GM21737 (cell line): ENCODE results near the gene HACD4.
A peak's percentile ranks its signal among the peaks of the same experiment; 100 is the strongest.

Experiments used
- ATAC-seq: cut with Tn5 transposase; IDR thresholded peaks from one replicate; pipeline ENCODE4 v1.9.1; 2021; ENCODE audit warnings: mild to moderate bottlenecking, moderate library complexity; ENCODE audit not compliant: unreplicated experiment

Gene HACD4, protein sequence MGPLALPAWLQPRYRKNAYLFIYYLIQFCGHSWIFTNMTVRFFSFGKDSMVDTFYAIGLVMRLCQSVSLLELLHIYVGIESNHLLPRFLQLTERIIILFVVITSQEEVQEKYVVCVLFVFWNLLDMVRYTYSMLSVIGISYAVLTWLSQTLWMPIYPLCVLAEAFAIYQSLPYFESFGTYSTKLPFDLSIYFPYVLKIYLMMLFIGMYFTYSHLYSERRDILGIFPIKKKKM

DNA sequence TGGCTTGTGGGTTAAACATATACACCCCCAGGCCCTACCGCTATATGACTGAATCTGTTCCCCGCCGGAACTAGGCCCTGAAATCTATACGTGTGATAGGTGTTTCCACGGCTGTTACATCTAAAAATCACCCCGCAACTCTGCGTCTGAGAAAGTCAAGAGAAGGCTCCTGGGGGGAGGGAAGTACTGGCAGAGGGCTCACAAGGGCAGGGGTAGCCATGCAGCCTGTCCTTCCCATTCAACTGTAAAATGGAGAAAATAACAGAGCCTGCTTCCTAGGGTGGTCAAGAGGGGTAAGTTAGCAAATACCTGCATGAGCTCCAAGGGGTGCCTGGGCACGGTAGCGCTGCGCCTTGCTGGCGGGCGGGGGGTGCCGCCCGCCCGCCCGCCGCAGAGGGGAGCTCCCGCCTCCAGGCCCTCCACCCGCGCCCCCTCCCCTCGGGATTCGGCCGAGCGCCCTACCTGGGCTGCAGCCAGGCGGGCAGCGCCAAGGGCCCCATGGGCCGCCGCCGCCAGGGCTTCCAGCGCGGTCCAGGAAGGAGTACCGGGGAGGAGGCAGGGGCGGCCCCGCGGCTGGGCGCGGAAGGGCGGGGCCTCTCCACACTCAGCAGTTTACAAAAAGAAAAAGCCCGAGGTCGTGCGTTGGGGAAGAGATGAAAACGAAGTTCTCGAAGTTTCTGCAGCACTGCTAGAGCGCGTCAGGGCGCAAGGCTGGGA lies at the start of gene HACD4:
Gene HACD4 (minus strand): TSS at position 550 of the 717 bp plus-strand sequence. CDS start 50 bp downstream, at position 500.
- peak; percentile 69 for ATAC-seq

DNA sequence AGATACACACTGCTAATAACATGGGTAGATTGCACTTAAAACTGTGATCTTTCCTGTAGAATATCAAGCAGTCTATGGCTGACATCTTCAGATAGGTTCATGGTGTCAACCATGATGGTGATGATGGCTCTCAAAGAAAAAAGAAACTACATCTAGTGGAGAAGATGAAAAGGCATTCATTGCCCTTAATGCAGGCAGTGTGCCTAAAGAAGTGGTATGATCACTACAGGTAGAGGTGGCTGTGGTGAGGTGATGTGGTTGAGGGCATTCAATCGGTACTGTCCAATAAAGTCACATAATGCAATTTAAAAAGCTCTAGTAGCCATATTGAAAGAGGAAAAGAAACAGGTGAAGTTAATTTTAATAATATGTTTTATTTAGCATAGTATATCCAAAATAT lies 49.4 kb upstream of the HACD4 start:
- ATAC-seq: no peak

DNA sequence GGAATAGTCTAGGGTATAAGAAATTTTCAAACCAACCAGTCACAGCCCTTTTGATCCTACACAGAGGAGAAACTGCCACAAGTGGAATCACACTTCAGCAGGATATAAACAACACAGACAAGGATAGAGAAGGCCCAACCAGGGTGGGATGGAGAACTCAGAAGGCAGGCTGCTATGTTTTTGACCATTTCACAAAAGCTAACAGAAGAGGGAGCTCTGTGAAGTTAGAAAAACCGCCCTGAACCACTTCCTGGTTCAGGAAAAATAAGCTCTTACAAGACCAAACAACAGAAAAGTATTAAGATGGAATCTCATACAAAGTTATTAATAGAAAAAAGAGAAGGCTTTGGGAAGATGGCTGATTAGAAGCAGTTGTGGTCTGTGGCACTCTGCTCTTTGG lies 47.3 kb upstream of the HACD4 start:
- ATAC-seq: no peak

DNA sequence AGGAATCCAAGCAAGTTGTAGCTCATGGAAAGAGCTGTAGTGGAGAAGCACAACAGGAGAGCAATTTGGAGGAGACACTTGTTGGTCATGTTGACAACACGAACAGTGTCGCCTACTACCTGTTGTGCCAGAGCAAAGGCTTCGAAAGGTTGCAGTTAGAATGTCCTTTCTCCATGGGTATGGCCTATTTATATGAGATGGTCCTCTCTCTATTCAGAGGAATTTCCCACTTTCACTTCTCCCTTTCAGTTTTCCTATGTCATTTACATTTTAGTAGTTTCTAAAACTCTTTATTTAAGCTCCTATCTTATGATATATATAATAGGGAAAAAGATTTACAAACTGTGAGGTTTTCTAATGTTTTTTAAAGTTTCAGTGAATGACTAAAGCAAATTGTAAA lies 46.3 kb upstream of the HACD4 start, which contains the start of gene IFNB1:
Gene IFNB1 (minus strand): TSS at position 162 of the 400 bp plus-strand sequence. CDS start 73 bp downstream, at position 89.
- ATAC-seq: no peak

DNA sequence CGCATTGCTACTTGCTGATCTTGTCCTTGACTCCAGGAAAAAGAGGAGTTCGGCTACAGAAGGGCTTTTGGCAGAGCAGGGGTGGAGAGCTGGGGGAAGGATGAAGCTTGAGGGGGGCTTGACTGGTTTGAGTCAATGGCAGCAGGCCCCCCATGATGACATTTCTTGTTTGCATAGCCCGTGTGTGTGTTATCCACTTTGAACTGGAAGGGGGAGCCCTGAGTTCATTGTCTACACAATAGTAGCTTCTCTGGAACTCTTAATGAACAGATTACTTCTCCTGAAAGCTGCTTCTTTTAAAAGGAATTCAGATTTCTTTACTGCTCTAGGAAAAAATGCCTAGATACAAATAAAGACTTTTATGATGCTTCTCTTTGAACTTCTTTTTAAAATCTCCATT lies 44.0 kb upstream of the HACD4 start:
- ATAC-seq: no peak

DNA sequence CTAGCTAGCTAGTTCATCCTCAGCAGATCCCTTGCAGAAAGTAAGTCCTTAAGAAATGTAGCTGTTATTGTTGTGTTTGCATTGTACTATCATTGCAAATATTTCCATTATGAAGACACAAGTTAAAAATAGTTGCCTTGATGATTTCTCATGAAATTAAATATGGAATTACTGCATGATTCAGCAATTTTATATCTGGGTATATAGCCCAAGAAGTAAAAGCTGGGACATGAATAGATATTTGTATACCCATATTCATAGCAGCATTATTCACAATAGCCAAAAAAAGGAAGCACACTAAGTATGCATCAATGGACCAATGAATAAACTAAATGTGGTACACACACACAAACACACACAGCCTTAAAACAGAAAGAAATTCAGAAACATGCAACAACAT lies 39.5 kb upstream of the HACD4 start:
- no peak for ATAC-seq

DNA sequence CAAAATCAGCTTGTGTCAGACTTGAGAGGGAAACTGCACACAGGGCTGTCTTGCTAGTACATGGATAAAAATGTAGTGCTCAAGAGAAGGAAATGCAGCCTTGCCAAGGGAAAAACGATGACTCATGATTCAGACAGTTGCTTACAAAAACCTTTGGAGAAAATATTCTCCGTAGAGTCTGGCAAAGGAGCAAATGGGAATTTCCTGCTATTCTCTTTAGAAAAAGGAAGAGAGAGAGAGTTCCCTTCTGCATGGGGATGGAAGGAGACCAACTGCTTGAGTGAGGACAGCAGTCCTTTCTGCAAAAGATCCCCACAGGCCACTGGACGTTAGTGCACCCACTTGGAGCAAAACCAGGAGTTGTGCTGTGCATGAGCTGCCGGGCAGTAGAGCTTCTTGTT lies 38.7 kb upstream of the HACD4 start:
- no peak for ATAC-seq

DNA sequence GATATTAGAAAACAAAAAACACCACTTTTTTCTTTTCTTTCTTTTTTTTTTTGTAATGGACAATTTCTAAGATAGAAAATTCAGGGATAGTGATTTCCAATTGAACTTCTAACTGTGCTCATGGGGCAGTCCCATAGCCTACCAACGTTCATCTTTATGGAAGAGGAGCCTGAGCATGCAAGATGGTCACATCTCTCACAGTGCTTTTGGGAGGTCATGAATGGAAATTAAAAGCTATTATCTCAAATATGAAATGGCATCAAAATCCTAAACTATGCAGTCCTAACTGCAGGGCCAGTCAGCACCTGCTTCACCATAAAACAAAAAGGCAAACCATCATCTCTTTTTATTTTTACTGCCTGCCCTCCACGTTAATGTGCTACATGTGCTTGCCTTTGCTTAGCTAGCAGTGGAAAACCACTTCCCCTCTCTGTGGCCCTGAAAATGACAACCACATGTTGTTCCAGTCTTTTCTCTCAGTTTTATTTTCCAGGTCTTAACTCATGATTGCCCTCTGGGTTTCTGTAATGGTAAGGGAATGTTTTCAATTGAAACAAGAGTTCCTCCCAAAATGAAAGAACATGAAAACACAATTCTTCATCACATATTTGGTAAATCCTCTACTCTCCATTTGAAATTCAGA lies 29.6 kb upstream of the HACD4 start:
- ATAC-seq: peak; percentile 75

DNA sequence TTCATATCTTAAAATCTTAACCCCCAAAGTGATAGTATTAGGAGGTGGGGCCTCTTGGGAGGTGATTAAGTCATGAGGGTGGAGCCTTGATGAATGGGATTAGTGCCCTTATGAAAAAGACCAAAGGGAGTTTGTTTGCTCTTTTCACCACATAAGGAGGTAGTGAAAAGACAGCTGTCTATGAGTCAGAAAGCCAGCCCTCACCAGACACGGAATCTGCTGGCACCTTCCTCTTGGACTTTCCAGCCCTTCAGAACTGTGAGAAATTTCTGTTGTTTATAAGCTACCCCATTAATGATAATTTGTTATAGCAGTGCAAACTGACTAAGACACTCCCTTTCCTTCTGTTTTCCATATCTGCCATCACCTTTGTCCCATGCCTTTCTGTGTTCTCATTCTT lies 25.5 kb upstream of the HACD4 start:
- no peak for ATAC-seq

DNA sequence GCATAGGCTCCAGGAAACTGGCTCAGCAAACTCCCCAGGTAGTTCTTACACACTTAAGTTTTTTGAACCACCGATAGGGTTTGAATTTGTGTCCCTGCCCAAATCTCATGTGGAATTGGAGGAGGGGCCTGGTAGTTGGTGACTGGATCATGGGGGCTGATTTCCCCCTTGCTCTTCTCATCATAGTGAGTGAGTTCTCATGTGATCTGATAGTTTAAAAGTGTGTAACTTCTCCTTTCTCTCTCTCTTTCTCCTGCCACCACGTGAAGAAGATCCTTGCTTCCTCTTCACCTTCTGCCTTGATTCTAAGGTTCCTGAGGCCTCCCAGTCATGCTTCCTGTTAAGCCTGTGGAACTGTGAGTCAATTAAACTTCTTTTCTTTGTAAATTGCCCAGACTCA lies 22.4 kb upstream of the HACD4 start:
- no peak for ATAC-seq

DNA sequence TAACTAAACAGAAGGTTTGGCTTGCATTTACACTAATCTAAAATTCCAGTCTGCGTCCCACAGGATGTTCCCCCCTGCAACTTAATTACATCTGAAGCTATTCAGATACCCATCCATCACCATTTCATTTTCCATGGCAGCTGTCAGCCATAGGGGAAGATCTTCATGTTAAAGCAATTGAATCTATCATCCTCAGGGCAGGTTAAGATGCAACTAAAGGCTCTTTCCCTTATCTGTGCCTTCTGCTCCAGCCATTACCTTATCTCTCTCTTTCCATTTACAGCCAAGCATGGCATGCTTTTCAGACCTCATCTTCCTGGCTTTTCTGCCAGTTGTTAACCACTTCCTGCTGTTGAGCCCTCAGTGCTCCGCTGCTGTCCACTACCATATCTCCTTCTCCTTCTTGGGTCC lies 15.8 kb upstream of the HACD4 start:
- ATAC-seq: no peak

DNA sequence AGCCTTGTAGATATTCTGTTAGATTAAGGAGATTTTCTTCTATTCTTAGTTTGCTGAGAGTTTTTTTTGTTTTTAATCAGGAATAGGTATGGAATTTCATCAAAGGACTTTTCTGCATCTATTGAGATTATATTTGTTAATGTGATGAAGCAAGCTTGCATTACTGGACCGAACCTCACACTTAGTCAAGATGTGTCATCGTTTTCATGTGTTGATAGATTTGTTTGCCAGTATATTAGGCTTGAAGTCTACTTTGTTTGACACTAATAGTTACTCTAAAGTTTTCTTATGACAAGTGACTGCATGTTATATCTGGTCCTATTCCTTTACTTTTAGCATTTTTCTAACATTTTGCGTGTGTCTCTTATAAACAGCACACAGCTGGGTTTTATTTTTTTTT lies 12.4 kb upstream of the HACD4 start:
- no peak for ATAC-seq

DNA sequence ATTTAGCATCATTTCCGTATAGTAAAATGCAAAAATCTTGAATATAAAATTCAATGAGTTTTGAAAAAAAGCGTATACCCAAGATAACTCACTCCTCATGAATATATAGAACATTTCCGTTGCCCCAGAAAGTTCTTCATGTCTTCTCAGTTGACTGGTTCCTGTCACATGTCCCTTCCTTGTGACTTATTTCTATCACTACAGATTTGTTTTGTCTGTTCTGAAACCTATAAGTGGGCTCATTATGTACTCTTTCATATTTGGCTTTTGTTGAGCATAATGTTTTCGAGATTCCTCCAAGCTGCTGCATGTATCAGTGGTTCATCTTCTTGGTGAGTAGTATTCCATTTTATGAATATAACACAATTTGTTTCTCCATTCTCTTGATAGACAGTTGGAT lies 11.0 kb upstream of the HACD4 start:
- no peak for ATAC-seq

DNA sequence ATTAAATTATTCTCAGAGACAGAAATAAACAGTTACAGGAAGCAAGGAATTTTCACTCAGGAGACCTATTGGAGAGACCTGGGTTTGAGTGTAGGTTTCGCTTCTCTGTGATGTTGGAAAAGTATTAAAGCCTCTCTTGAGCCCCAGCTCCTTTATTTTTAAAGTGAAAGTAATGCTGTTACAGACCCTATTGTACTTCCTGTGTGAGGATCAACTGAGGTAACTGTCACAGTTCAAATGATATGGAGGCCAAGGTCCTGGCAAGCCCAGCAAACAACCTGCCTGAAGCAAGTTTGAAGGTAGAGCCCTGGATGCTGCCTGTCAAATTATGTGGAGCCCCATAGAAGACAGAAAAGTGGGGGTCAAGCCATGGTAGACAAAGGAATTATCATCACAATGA lies 7.9 kb upstream of the HACD4 start:
- no peak for ATAC-seq

DNA sequence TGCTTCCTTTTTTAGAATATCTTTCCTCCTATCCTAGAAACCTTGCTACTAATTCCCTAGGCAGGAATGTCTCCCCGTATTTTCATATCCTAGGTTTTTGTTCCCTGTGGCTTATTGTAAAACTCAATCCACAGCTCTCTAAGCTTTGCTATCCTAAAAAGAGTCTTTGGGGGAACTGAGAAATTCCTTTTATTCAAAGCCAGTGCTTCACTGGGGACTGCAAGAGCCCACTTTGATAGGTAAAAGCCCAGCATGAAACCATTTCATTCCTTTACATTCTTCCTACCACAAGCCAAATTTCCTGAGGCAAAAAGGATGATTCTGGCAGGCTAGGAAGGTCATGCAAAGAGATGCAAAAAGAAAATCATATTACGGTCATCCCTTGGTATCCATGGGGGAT lies 5.8 kb upstream of the HACD4 start:
- ATAC-seq: no peak

DNA sequence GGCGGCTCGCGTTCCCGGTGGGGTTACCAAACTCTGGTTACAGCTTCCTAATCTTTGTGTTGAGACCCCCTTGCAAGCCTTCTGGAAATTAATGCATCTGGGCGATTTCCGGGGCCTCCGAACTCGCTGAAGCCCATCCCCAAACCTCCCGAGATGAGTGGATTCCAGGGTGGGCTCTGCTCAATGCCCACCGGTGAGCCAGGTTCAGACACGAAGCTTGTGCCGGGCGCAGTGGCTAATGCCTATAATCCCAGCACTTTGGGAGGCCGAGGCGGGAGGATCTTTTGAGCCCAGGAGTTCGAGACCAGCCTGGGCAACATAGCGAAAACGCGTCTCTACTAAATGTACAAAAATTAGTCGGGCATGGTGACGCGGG lies 356 bp upstream of the HACD4 start:
- ATAC-seq: no peak

DNA sequence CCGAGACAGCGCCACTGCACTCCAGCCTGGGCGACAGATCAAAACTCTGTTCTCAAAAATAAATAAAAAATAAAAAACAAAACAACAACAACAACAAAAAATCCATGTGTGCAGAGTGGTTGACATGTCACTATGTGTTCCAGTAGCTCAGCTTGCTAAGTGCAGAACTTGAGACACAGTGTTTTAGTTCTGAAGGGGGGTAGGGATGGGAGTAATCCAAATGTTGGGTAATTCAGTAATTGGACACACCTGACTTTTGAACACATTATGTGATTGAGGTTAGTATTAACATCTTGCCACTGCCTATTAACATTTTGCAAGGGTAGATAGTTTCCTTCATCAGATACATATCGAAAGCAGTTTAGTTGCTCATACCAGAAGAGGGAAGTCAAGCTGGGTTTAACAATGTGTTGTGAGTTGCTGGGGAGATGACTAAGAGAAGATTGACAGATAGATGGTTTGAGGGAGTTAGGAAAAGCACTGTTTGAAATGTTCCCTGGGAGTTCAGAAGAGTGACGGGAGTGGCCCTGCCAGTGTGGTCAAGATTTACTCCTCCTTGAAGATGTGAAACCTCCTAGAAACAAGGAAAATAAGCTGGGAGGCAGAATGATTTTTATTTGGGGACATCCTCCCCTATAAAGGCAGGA lies 928 bp downstream of the HACD4 start:
- peak; percentile 78 for ATAC-seq

DNA sequence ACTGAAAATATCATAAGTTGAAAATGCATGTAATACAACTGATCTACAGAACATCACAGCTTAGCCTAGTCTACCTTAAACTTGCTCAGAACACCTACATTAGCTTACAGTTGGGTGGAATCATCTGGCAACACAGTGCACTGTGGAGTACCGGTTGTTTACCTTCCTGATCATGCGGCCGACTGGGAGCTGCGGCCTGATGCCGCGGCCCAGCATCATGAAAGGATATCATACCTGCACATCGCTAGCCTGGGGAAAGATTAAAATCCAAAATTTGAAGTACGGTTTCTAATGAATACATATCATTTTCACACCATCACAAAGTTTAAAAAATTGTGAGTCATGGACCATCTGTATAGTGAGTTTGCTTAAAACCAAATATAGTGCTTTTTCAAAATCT lies 1.8 kb downstream of the HACD4 start:
- no peak for ATAC-seq

DNA sequence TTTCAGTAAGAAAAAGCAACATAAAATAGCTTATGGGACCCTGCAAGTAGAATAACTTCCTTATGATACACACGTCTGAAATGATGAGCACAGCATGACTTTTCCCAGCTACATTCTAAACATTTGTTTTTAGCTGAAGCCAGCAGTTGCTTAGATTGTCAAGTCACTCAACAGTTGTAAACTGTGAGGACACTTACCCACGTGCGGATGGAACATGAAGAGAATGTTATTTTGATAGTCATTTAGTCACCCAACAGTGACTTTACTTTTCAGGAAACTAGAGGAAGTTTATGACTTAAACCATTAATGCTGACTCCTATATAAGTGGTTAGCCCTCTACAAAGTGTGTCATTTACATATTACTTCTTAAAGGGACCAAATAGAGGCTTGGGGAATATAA lies 3.0 kb downstream of the HACD4 start:
- ATAC-seq: no peak

DNA sequence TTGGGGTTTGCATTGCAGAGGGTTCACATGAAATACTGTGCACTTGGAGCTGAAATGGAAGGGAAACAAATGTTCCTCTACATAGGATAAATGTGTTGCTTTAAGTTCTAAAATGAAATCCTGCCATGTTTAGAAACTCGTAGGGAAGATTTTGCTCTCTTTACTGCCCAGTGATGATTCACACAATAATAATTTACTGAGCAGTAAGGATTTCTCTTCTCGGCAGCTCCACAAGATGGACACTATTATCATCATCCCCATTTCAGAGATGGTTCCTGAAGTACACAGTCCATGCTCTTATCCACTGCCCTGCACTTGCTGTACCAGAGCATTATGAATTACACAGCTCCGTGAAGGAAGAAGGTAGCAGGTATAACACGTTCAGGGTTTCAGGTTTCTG lies 4.1 kb downstream of the HACD4 start:
- no peak for ATAC-seq

DNA sequence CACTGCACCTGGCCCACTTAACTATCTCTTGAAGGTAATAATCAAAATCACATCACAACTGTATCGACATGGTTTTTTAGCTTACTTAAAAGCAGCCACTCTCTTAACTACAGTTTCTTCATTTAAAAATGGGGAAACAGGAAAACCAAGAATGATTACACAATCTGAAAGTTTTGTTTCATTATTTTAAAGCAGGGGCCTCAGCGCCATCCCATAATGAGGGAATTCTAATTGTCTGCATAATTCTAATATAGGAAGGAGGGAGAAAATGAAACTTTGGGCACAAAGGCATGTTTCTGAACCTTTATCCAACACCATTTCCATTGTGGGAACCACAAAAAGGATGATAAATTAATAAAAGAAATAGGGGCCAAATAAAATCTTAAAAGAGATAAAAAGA lies 7.6 kb downstream of the HACD4 start:
- ATAC-seq: no peak

DNA sequence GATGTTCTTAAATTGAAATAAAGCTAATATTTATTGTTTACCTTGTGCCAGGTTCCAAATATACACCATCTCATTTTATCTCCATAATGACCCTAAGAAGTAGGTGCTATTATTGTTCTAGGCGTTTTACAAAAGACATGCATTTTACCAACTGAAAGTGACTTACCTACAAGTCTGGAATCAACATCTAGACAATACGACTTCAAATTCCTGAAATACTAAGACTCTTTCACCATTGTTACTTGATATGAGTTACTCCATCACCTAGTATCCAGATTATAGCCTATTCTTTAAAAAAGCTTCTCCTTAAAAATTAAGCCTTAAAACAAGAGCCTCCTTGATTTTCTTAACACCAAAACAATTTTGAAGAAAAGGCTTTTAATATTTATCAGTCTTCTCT lies 13.3 kb downstream of the HACD4 start:
- ATAC-seq: no peak
